GM12872 (cell line): ENCODE results near the gene POLR1G.

Experiments
- TF ChIP-seq, protein P1 (sequence below): IDR thresholded peaks from 3 replicates; pipeline ENCODE4 v1.5.1; 2011; ENCODE audit warnings: low read depth, mild to moderate bottlenecking, low read length, moderate library complexity; ENCODE audit not compliant: insufficient read depth

Gene POLR1G

DNA sequence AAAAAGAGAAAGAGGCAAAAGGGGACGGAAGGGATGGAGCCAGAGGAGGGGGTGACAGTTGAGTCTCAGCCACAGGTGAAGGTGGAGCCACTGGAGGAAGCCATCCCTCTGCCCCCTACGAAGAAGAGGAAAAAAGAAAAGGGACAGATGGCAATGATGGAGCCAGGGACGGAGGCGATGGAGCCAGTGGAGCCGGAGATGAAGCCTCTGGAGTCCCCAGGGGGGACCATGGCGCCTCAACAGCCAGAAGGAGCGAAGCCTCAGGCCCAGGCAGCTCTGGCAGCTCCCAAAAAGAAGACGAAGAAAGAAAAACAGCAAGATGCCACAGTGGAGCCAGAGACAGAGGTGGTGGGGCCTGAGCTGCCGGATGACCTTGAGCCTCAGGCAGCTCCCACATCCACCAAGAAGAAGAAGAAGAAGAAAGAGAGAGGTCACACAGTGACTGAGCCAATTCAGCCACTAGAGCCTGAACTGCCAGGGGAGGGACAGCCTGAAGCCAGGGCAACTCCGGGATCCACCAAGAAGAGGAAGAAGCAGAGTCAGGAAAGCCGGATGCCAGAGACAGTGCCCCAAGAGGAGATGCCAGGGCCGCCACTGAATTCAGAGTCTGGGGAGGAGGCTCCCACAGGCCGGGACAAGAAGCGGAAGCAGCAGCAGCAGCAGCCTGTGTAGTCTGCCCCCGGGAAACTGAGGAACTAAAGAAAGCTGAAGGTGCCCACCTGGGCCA, 2.5 kb downstream of the POLR1G start:
- TF ChIP-seq, protein P1, sequence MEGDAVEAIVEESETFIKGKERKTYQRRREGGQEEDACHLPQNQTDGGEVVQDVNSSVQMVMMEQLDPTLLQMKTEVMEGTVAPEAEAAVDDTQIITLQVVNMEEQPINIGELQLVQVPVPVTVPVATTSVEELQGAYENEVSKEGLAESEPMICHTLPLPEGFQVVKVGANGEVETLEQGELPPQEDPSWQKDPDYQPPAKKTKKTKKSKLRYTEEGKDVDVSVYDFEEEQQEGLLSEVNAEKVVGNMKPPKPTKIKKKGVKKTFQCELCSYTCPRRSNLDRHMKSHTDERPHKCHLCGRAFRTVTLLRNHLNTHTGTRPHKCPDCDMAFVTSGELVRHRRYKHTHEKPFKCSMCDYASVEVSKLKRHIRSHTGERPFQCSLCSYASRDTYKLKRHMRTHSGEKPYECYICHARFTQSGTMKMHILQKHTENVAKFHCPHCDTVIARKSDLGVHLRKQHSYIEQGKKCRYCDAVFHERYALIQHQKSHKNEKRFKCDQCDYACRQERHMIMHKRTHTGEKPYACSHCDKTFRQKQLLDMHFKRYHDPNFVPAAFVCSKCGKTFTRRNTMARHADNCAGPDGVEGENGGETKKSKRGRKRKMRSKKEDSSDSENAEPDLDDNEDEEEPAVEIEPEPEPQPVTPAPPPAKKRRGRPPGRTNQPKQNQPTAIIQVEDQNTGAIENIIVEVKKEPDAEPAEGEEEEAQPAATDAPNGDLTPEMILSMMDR: no peak

DNA sequence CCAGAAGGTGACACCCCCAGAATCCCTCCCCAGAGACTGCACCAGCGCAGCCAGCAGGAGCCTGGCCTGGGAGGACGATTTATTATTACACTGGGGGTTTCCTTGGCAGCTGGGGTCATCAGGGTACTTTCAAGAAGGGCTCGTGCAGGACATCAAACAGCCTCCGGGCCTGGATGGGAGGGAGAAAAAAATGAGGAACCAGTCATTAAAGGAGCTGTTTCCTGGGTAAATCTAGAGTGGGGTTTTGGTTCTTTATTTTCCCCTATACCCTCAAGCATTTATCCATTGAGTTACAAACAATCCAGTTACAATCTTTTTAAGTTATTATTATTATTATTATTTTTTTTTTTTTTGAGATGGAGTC, 3.1 kb downstream of the POLR1G start:
- TF ChIP-seq, protein P1: no peak

DNA sequence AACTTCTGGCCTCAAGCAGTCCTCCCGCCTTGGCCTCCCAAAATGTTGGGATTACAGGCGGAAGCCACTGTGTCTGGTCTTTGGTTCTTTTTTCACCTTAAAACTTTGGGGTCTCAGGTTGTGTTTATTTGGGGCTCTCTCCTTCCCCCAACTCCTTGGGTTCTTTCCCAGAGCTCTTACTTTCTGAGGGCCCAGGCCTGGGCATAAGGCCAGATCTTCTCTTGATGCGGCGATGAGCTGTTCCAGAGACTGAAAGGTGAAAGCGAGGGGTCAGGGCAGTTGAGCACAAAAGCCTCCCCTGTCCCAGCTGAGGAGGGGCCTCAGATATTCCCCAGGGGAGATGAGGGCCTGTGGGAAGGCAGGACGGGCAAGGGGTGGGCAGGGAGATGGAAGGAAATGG, 7.1 kb downstream of the POLR1G start:
- TF ChIP-seq, protein P1: no peak

DNA sequence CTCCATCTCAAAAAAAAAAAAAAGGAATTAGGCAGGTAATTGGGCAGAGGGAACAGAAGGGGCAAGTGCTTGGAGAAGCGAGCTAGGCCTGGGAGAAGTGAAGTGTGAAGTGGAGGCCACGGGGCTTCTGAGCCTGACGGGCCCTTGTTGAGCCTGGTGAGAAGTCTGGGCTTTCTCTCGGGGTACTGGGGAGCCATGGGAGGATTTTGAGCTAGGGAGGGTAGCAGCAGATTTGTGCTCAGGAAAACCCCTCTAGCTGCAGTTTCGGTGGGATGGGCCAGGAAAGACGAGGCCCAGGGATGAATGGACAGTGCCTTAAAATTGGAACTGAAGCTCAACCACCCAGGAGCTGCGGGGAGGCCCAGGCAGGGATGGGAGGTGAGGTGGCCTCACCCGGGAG, 8.0 kb downstream of the POLR1G start:
- TF ChIP-seq, protein P1: no peak

DNA sequence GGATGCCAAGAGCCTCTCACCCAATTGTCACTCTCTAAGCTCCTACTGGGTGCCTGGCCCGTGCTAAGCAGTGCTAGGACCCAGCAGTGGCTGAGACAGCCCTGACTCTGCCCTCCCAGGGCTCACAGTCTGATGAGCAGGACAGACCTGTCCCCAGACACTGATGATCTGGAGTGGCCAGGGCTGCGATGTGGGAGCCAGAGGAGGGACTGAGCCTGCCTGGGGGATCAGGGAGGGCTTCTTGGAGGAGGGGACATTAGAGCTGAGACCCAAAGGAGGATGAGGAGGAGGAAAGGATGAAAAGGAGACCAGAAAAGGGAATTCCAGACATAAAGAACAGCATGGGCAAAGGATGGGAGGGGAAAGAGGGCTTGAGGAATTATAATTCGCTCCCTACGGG, 10.7 kb downstream of the POLR1G start:
- TF ChIP-seq, protein P1: no peak

DNA sequence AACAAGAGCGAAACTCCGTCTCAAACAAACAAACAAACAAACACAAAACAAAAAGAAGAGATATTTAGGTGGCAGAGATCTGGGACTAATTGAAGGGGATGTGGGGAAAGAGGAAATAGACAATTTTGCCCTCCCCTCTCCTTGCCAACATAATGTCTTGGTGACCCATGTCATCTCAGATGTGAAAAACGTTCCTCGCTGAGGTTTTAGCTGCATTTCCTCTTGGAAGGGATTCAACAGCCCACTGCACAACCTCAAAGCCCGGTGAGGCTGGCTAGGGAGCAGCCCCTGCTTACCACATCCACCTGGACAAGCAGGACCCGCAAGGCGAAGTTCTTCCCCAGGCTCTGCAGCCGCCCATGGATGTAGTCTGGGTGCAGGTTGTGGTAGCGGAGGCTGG, 12.4 kb downstream of the POLR1G start:
- TF ChIP-seq, protein P1: no peak

DNA sequence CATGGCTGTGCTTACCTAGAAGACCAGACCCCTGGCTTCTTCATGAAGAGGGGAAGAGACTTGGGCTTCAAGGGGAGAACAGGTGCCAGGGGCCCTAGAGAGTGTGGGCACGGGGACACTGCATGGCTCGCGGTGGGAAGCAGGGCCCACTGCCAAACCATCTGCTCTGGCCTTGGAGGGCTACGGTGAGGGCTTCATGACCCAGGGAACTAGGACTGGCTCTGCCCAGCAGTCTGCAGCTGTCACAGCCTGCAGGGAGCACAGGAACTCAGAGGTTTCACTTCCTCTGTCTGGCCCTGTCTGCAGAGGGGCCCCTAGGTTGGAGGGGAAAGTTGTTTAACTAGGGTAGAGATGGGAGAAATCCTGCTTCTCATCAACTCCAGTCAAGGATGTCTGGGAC, 13.0 kb downstream of the POLR1G start:
- TF ChIP-seq, protein P1: no peak
